Activated naive CD4-positive, alpha-beta T cell treated with Interleukin-2 at 50 U/mL for 16 hours (primary cell): ENCODE measurements around the gene TNIK.
"Not testable (repeated sequence)": the region's sequence is repeated elsewhere in the genome, so short reads cannot be mapped to it uniquely, and the experiment has no call there.

Experiments used
- DNase-seq: peaks from one replicate; pipeline ENCODE4 v3.0.0-alpha.2; 2020

Gene TNIK

GRCh38 chr3:171445620-171446204 lies 14.5 kb downstream of the TNIK start:
- no peak for DNase-seq

GRCh38 chr3:171444001-171444690 lies 16.1 kb downstream of the TNIK start:
- no peak for DNase-seq

- DNase-seq, result no peak
Observed at GRCh38 chr3:171443211-171443957, 16.8 kb downstream of the TNIK start.

GRCh38 chr3:171442184-171442583 lies 18.0 kb downstream of the TNIK start:
- DNase-seq, result no peak

- DNase-seq, result no peak
Observed at GRCh38 chr3:171441381-171441780, 18.8 kb downstream of the TNIK start.

GRCh38 chr3:171439996-171440395 lies 20.2 kb downstream of the TNIK start:
- no peak for DNase-seq

GRCh38 chr3:171437115-171437756 lies 23.0 kb downstream of the TNIK start:
- DNase-seq, result no peak

GRCh38 chr3:171436380-171436779 lies 23.8 kb downstream of the TNIK start:
- DNase-seq, result no peak

- DNase-seq, result no peak
Observed at GRCh38 chr3:171435757-171436156, 24.4 kb downstream of the TNIK start.

GRCh38 chr3:171435143-171435542 lies 25.1 kb downstream of the TNIK start:
- DNase-seq, result no peak

GRCh38 chr3:171432548-171432947 lies 27.7 kb downstream of the TNIK start:
- no peak for DNase-seq

- no peak for DNase-seq
Observed at GRCh38 chr3:171431550-171431949, 28.7 kb downstream of the TNIK start.

GRCh38 chr3:171430530-171430929 lies 29.7 kb downstream of the TNIK start:
- DNase-seq, result no peak

- no peak for DNase-seq
Observed at GRCh38 chr3:171429635-171430034, 30.6 kb downstream of the TNIK start.

- no peak for DNase-seq
Observed at GRCh38 chr3:171428892-171429291, 31.3 kb downstream of the TNIK start.

GRCh38 chr3:171428321-171428787 lies 31.9 kb downstream of the TNIK start:
- DNase-seq, result no peak

GRCh38 chr3:171427771-171428320 lies 32.4 kb downstream of the TNIK start:
- no peak for DNase-seq

- DNase-seq, result not testable (repeated sequence)
Observed at GRCh38 chr3:171424063-171424462, 36.1 kb downstream of the TNIK start.

- not testable (repeated sequence) for DNase-seq
Observed at GRCh38 chr3:171422855-171423254, 37.4 kb downstream of the TNIK start.

- no peak for DNase-seq
Observed at GRCh38 chr3:171420667-171421066, 39.5 kb downstream of the TNIK start.

GRCh38 chr3:171419457-171419856 lies 40.7 kb downstream of the TNIK start:
- DNase-seq, result no peak

GRCh38 chr3:171417813-171418212 lies 42.4 kb downstream of the TNIK start:
- no peak for DNase-seq

GRCh38 chr3:171417137-171417536 lies 43.1 kb downstream of the TNIK start:
- DNase-seq, result no peak
